Panc1 (cell line): Measurements from ENCODE around the gene RPS19BP1.

Source experiments
- CTCF ChIP-seq: fragments of 450-650 bp; IDR thresholded peaks from 2 replicates; pipeline ENCODE4 v1.5.1; 2017; ENCODE audit warnings: mild to moderate bottlenecking
- POLR2AphosphoS5 ChIP-seq: IDR thresholded peaks from 2 replicates; pipeline ENCODE4 v1.6.1; 2012; ENCODE audit warnings: mild to moderate bottlenecking, low read depth, low read length, moderate library complexity
- REST ChIP-seq, 2 experiments: IDR thresholded peaks; 2 replicates each; pipeline ENCODE4 v1.6.1; 2011 to 2012; ENCODE audit warnings: low read depth in 2 of 2, control low read depth in 1 of 2, low read length in 1 of 2, mild to moderate bottlenecking in 1 of 2, moderate library complexity in 1 of 2; ENCODE audit not compliant: insufficient read depth in 1 of 2

- TF ChIP-seq CTCF (no peak), POLR2AphosphoS5 (no peak), REST (IDR thresholded peaks at IDR 0.05; ENCODE audit: insufficient read depth in 1 of 2, low read depth in 2 of 2, low read length in 1 of 2) (no peak)
Observed at GRCh38 chr22:39570226-39570625, 37.7 kb upstream of the RPS19BP1 start.
